Measurements from ENCODE around the gene TCEAL7. TPM values are rescaled to one million over a fixed set of nuclear protein-coding genes. Genes with fewer than 3 reads are reported as not detected.

The TCEAL7 gene
- total RNA-seq, 1 experiment from 2014 or later = 0.20 TPM

GRCh38 chrX:103309860-103310554, 20.0 kb upstream of the TCEAL7 start:
- BruUV-seq (replicated peaks) = no TSS peak
- Histone ChIP-seq H3K79me2 (ENCODE audit: insufficient read depth, low read length) (no peaks in the 10 kb centered on the region), H2AFZ (ENCODE audit: low read depth, low read length, poor library complexity, severe bottlenecking) (no peak overlapping the region), H3K9me3 (ENCODE audit: control insufficient read depth in 1 of 2, insufficient read depth in 1 of 2, low read depth in 1 of 2, low read length in 2 of 2) (no peaks in the 10 kb centered on the region), H3K36me3 (ENCODE audit: control insufficient read depth in 1 of 2, insufficient read depth in 2 of 2, low read length in 2 of 2) (no peaks in the 10 kb centered on the region), H3K9ac (ENCODE audit: low read length) (peak overlapping the region; percentile 70), H3K9me2 (ENCODE audit: insufficient read depth) (no peaks in the 10 kb centered on the region), H4K20me1 (ENCODE audit: insufficient read depth) (no peaks in the 10 kb centered on the region), H3K27ac (ENCODE audit: low read depth, low read length) (peak overlapping the region; percentile 59; the same call in 1 of the 2 replicates), H3K4me1 (ENCODE audit: control insufficient read depth in 1 of 2, insufficient read depth in 2 of 2, low read length in 2 of 2) (no peaks in the 10 kb centered on the region; a peak in 1 of 4 replicates), H3K27me3 (ENCODE audit: insufficient read depth, low read length) (no peaks in the 10 kb centered on the region), H3K4me3 (replicated peaks in 1 of 2; ENCODE audit: low read depth in 1 of 2, low read length in 2 of 2) (peak overlapping the region; percentile 57 to 71), H3K4me2 (ENCODE audit: low read length) (peak overlapping the region; percentile 80)
- CTCF ChIA-PET = no interaction called here
- ATAC-seq (peak; percentile 53), DNase-seq (ENCODE audit: low read depth, low spot score) (no peak)
- intact Hi-C loops (cut with micrococcal nuclease) = no loop called here
- RAD21 ChIA-PET (ENCODE audit: low non-redundant PET in 1 of 2, low total read pairs in 2 of 2, uncharacterized antibody in 2 of 2, unreplicated experiment in 2 of 2) = no interaction called here
- TF ChIP-seq ELF1 (IDR thresholded peaks at IDR 0.05; ENCODE audit: borderline replicate concordance, low read depth) = no peak
- TF ChIP-seq SRF (IDR thresholded peaks at IDR 0.05; ENCODE audit: low read depth) = no peak
- peak; percentile 88 for TF ChIP-seq YY1 (IDR thresholded peaks at IDR 0.05; ENCODE audit: extremely low read depth, insufficient replicate concordance, low read depth, low read length)
- no peak for TF ChIP-seq SP1 (IDR thresholded peaks at IDR 0.05; ENCODE audit: low read depth)
- TF ChIP-seq, protein P1, sequence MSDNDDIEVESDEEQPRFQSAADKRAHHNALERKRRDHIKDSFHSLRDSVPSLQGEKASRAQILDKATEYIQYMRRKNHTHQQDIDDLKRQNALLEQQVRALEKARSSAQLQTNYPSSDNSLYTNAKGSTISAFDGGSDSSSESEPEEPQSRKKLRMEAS (IDR thresholded peaks at IDR 0.05) = no peak
- no peak for TF ChIP-seq CEBPB (IDR thresholded peaks at IDR 0.05; ENCODE audit: low read depth)
- no peak for TF ChIP-seq POLR2A (IDR thresholded peaks at IDR 0.05; ENCODE audit: borderline replicate concordance, extremely low read depth, insufficient read depth, insufficient read length)
- TF ChIP-seq REST (IDR thresholded peaks at IDR 0.05; ENCODE audit: low read depth) = peak; percentile 40
- TF ChIP-seq ATF3 (IDR thresholded peaks at IDR 0.05) = no peak
- no peak for TF ChIP-seq CBX3 (IDR thresholded peaks at IDR 0.05; ENCODE audit: low read depth)
- no peak for TF ChIP-seq ZNF274 (IDR thresholded peaks at IDR 0.05; ENCODE audit: low read depth, low read length)
- TF ChIP-seq TCF7L2 (IDR thresholded peaks at IDR 0.05; ENCODE audit: borderline replicate concordance, extremely low read depth, insufficient read depth, insufficient read length) = no peak
- TF ChIP-seq EZH2 (IDR thresholded peaks at IDR 0.05) = no peak
- no peak for TF ChIP-seq CTCF (IDR thresholded peaks at IDR 0.05 in 2 of 3, conservative IDR thresholded peaks at IDR 0.05 in 1 of 3; ENCODE audit: borderline replicate concordance in 1 of 3, insufficient read depth in 1 of 3, low read depth in 2 of 3, low read length in 2 of 3)
- TF ChIP-seq JUND (IDR thresholded peaks at IDR 0.05) = no peak
- TF ChIP-seq ZFX (IDR thresholded peaks at IDR 0.05) = no peak
- TF ChIP-seq, protein P2, sequence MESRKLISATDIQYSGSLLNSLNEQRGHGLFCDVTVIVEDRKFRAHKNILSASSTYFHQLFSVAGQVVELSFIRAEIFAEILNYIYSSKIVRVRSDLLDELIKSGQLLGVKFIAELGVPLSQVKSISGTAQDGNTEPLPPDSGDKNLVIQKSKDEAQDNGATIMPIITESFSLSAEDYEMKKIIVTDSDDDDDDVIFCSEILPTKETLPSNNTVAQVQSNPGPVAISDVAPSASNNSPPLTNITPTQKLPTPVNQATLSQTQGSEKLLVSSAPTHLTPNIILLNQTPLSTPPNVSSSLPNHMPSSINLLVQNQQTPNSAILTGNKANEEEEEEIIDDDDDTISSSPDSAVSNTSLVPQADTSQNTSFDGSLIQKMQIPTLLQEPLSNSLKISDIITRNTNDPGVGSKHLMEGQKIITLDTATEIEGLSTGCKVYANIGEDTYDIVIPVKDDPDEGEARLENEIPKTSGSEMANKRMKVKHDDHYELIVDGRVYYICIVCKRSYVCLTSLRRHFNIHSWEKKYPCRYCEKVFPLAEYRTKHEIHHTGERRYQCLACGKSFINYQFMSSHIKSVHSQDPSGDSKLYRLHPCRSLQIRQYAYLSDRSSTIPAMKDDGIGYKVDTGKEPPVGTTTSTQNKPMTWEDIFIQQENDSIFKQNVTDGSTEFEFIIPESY (IDR thresholded peaks at IDR 0.05; ENCODE audit: extremely low read depth, insufficient replicate concordance, low read length) = no peak
- POLR2A ChIA-PET = no interaction called here
